ENCODE measurements around the gene PRKACG.
"Not testable (repeated sequence)": the region's sequence is repeated elsewhere in the genome, so short reads cannot be mapped to it uniquely, and the experiment has no call there.

PRKACG gene

DNA sequence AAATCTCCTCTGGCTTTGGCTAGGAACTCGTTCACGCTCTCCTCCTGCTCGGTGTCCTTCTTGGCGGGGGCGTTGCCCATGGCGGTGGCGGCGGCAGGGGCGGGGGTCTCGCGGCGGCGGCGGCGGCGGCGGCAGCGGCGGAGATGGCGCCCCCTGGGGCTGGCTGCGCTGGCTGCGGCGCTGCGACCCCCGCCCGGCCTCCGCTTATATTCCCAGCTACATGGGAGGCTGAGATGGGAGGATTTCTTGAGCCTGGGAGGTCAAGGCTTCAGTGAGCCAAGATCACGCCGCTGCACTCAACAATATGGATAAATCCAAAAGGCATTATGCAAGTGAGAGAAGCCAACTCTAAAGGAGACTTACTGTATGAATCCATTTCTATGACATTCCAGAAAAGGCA is at the start of gene PRKACG:
Gene PRKACG, minus strand, starts transcription at position 101 of the 400 bp plus-strand sequence. Its CDS starts 21 bp downstream, at position 80.
- no peak for DNase-seq (ENCODE audit: low read depth)

GRCh38 chr9:69062195-69062594 is 48.3 kb upstream of the PRKACG start:
- DNase-seq (ENCODE audit: low read depth) = no peak

GRCh38 chr9:69060766-69061165 is 46.9 kb upstream of the PRKACG start:
- DNase-seq (ENCODE audit: low read depth) = no peak

DNA sequence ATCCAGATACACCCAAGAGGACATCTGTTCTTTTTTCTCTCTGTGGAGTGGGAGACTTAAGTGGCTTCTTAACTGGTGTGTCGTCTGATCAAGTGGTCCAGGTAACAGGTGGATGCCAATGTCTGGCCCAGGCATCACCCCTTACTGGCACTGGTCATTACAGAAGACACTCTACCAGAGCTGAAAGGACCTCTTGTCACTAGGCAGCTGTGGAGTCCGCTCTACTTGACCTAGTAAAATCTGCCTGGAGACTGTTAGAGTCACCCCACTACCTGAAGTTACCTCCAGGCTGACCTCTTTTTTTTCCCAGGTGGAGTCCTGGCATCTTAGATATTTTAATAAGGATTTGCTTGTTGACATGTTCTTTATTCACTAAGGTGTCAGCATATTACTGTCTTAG is 44.2 kb upstream of the PRKACG start:
- no peak for DNase-seq (ENCODE audit: low read depth)

GRCh38 chr9:69056191-69056815 is 42.4 kb upstream of the PRKACG start:
- DNase-seq (ENCODE audit: low read depth) = peak; percentile 33

GRCh38 chr9:69054989-69055388 is 41.1 kb upstream of the PRKACG start:
- no peak for DNase-seq (ENCODE audit: low read depth)

DNA sequence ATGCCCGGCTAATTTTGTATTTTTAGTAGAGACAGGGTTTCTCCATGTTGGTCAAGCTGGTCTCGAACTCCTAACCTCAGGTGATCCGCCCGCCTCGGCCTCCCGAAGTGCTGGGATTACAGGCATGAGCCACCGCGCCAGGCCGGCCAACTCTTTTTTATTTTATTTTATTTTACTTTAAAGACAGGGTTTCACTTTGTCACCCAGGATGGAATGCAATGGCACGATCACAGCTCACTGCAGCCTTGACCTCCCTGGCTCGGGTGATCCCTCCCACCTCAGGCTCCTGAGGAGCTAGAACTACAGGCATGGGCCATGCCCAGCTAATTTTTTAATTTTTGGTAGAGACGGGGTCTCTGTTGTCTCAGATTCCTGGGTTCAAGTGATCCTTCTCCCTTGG is 37.0 kb upstream of the PRKACG start:
- DNase-seq (ENCODE audit: low read depth) = not testable (repeated sequence)

DNA sequence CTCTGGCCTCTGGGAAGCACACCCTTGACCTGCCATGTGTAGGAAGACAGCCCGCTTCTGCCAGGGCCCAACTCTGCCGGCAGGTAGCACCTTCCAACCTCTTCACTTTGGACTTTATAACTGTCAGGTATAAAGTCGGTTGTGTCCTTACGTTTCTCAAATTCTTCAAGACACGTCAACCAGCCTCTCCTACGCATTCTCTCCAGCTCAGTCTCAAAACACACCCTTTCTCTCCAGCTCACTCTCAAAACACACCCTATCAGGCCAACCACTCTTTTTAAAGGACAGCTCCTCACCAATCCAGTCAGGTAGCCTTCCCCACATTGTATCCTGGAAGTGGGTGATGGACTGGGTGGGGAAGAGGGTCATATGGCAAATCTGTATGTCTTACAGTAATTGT is 35.2 kb upstream of the PRKACG start:
- no peak for DNase-seq (ENCODE audit: low read depth)

DNA sequence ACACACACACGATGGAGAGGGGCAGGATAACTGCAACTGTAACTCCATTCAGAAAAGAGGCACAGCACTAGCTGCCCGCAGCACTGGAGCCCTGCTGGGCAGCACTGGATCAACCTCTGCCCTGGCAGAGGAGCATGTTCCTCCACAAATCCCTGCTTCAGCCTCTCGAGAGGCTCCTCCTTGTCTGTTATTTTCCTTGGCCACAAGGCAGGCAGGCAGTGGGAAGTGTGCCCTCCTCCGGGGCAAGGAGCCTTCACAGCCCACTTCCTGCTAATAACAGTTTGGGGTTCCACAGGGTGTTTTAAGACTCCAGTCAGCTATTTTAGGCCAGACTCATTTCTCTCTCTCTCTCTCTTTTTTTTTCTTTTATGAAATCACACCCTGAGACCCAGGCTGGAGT is 33.5 kb upstream of the PRKACG start:
- no peak for DNase-seq (ENCODE audit: low read depth)

DNA sequence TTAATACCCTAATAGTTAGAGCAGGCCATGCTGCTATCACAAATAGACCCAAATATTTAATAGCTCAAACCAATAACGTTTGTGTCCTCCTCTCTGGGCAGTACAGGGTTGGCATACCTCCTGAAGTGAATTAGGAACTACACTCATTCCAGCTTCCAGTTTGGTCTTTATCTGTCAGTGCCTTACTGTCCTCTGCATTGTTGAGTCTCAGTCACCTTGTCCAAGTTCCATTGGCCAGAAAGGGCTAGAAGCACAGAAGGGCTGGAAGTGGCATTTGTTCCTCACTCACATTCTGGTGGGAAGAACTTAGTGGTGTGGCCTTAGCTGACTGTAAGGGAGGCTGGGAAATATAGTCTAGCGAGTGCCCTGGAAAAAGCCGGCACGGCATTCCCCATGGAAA is 32.8 kb upstream of the PRKACG start:
- DNase-seq (ENCODE audit: low read depth) = no peak

GRCh38 chr9:69045821-69046220 is 31.9 kb upstream of the PRKACG start:
- no peak for DNase-seq (ENCODE audit: low read depth)

GRCh38 chr9:69044240-69045219 is 30.6 kb upstream of the PRKACG start:
- DNase-seq (ENCODE audit: low read depth) = peak; percentile 45

DNA sequence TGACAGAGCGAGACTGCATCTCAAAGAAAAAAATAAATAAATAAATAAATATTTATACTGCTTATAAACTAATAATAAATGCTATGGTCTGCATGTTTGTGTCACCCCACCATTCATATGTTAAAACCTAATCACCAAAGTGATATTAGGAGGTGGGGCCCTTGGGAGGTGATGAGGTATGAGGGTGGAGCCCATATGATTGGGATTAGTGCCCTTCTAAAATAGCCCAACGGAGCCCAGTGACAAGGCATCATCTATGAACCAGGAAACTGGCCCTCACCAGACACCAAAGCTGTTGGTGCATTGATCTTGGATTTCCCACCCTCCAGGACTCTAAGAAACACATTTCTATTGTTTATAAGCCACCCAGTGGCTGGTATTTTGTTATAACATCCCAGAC is 26.7 kb upstream of the PRKACG start:
- DNase-seq (ENCODE audit: low read depth) = no peak

DNA sequence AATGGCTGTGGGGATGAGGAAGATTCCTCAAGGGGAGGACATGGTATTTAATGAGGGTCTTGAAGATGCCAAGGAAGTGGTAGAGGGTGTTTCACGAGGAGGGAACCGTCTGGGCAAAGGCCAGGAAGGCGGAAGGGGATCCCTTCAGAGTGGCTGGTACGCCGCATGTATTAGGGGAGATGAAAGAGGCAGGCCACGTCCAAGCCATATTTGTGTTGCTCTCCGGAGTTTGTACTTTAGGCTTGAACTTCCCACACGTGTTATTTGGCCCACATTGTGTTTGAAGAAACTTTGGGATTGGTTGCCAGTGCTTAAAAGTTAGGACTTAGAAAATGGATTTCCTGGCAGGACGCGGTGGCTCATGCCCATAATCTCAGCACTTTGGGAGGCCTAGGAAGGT is 22.9 kb upstream of the PRKACG start:
- no peak for DNase-seq (ENCODE audit: low read depth)

- peak; percentile 33 for DNase-seq (ENCODE audit: low read depth)
These were observed 22.4 kb upstream of the PRKACG start for GRCh38 chr9:69036309-69036708.

DNA sequence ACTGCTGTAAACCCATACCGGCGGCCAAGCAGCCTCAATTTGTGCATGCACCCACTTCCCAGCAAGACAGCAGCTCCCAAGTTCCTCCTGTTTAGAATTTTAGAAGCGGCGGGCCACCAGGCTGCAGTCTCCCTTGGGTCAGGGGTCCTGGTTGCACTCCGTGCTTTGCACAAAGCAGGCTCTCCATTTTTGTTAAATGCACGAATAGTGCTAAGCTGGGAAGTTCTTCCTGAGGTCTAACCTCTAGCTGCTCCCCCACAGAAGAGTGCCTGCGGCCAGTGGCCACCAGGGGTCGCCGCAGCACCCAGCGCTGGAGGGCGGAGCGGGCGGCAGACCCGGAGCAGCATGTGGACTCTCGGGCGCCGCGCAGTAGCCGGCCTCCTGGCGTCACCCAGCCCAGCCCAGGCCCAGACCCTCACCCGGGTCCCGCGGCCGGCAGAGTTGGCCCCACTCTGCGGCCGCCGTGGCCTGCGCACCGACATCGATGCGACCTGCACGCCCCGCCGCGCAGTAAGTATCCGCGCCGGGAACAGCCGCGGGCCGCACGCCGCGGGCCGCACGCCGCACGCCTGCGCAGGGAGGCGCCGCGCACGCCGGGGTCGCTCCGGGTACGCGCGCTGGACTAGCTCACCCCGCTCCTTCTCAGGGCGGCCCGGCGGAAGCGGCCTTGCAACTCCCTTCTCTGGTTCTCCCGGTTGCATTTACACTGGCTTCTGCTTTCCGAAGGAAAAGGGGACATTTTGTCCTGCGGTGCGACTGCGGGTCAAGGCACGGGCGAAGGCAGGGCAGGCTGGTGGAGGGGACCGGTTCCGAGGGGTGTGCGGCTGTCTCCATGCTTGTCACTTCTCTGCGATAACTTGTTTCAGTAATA is 21.8 kb upstream of the PRKACG start, which contains the start of gene FXN:
Gene FXN, plus strand, starts transcription at position 315 of the 871 bp plus-strand sequence. Its CDS starts 31 bp downstream, at position 346.
- DNase-seq (ENCODE audit: low read depth) = peak; percentile 79

- no peak for DNase-seq (ENCODE audit: low read depth)
These were observed 20.2 kb upstream of the PRKACG start for GRCh38 chr9:69034071-69034470.

DNA sequence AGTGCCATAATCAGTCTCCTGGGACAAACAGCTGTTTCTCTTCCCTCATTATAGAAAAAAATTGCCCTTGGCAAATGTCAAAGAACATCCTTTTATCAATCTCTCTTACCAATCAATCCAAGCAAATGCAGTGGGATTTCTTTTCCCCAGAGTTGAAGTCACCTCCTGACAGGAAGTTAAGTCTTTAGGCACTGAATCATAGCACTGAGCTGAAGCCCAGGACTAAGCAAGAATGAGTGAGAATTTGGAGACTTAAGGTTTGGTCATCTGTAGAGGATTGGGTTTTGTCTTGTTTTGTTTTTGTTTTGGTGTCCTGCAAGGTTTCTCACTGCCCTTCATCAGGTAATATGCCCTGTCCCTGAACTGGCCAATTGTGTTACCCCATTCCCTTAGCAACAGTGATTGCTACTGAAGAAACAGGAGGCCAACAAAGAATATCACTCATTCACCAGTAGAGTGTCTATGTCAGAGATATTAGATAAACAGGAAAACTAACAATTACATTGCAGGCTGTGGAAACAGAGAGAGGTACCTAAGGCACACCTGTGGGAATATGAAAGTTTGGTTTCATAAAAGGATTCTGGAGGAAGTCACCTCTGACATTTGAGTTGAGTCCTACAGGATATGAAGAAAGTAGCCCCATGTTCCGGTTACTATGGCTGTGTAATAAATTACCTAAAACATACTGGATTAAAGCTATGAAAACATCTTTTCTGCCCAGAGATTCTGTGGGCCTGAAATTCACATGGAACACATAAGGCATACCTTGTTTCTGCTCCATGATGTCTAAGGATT is 17.1 kb upstream of the PRKACG start:
- peak; percentile 61 for DNase-seq (ENCODE audit: low read depth)

DNA sequence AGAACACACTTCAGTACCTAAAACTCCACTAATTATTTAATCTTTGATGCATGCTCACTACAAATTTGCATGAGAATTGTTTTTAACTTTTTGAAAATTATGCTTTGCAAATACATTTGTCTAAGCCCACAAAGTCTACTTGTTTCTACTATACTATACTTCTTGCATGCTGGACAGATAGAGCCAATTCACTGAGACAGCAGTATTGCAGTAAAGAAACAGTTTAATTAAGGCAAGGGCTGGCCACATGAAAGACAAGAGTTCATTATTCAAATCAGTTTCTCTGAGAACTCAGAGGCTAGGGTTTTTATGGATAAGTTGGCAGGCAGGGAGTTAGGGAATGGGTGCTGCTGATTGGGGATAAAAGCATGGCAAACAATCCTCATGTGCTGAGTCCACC is 15.6 kb upstream of the PRKACG start:
- DNase-seq (ENCODE audit: low read depth) = no peak

GRCh38 chr9:69028754-69029153 is 14.8 kb upstream of the PRKACG start:
- DNase-seq (ENCODE audit: low read depth) = no peak

GRCh38 chr9:69027355-69028097 is 13.6 kb upstream of the PRKACG start:
- DNase-seq (ENCODE audit: low read depth) = peak; percentile 60
